Measurements from ENCODE around the gene TUBB1. TPM values are rescaled to one million over a fixed set of nuclear protein-coding genes. Genes with fewer than 3 reads are reported as not detected.

The TUBB1 gene
- total and polyA plus RNA-seq, 2 of the 13 experiments (the other 11 are each of a cell fraction or from before 2014, with no cell fraction given) = 0.11 to 57.6 TPM

DNA sequence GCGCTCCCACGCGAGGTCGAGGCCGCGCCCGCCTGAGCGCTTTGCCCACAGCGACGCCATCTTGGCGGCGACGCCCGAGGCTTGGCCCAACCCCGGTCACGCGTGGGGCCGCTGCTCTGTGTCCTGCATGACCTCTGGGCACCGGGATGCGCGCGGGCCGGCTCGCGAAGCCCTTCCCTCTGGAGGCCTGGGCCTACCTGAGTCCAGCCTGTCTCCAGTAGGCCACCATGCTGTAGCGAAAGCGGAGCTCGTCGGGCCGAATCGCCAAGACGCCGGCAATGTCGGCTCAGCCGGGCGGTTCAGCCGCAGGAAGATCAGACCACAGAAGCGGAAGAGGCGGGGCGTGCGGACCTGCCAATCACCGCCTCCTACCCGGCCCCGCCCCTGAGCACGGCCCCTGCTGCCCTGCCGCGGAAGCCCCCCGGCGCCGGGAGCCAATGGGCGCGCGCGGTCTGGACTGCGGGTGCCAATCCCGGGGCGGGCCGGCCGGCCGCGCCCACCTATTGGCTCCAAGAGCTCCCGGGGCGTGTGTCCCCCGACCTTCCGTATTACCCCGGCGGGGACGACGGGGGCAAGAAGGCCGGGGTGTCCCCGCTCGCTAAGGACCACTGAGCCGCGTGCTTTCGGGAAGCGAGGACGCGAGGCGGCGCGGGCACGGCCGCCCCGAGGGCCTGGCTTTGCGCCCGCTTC, 12.9 kb downstream of the TUBB1 start, which contains the start of gene ATP5F1E (continued):
- TF ChIP-seq HOXA7 (CRISPR knock-in tag; IDR thresholded peaks at IDR 0.05) (no peak), ZNF446 (CRISPR knock-in tag; IDR thresholded peaks at IDR 0.05) (peak; percentile 96), WIZ (CRISPR knock-in tag; IDR thresholded peaks at IDR 0.05) (peak; percentile 97), ZNF484 (CRISPR knock-in tag; IDR thresholded peaks at IDR 0.05; ENCODE audit: borderline replicate concordance, low read depth) (no peak), ZFP41 (CRISPR knock-in tag; IDR thresholded peaks at IDR 0.05; ENCODE audit: borderline replicate concordance) (peak; percentile 92; the same call in 1 of the 2 replicates), PHF5A (CRISPR knock-in tag; IDR thresholded peaks at IDR 0.05; ENCODE audit: low read depth, unreplicated experiment) (no peak), ZNF607 (CRISPR knock-in tag; IDR thresholded peaks at IDR 0.05; ENCODE audit: borderline replicate concordance) (peak; percentile 97), MAFK (conservative IDR thresholded peaks at IDR 0.05 in 1 of 2, IDR thresholded peaks at IDR 0.05 in 1 of 2; ENCODE audit: low read length in 2 of 2) (no peak), TBX3 (IDR thresholded peaks at IDR 0.05; ENCODE audit: borderline replicate concordance) (peak; percentile 72), KDM6A (CRISPR knock-in tag; IDR thresholded peaks at IDR 0.05; ENCODE audit: low read depth) (no peak), XBP1 (CRISPR knock-in tag; IDR thresholded peaks at IDR 0.05) (no peak), NKX3-1 (CRISPR knock-in tag; IDR thresholded peaks at IDR 0.05) (peak; percentile 57; the same call in 1 of the 2 replicates), FOSL2 (CRISPR knock-in tag; IDR thresholded peaks at IDR 0.05) (peak; percentile 37), TBP (CRISPR knock-in tag; IDR thresholded peaks at IDR 0.05) (peak; percentile 38; the same call in 1 of the 2 replicates), EEA1 (CRISPR knock-in tag; IDR thresholded peaks at IDR 0.05; ENCODE audit: borderline replicate concordance) (peak; percentile 94), U2AF2 (IDR thresholded peaks at IDR 0.05; ENCODE audit: low read depth, low read length) (peak; percentile 31; the same call in 1 of the 2 replicates)
- TF ChIP-seq, protein P1, sequence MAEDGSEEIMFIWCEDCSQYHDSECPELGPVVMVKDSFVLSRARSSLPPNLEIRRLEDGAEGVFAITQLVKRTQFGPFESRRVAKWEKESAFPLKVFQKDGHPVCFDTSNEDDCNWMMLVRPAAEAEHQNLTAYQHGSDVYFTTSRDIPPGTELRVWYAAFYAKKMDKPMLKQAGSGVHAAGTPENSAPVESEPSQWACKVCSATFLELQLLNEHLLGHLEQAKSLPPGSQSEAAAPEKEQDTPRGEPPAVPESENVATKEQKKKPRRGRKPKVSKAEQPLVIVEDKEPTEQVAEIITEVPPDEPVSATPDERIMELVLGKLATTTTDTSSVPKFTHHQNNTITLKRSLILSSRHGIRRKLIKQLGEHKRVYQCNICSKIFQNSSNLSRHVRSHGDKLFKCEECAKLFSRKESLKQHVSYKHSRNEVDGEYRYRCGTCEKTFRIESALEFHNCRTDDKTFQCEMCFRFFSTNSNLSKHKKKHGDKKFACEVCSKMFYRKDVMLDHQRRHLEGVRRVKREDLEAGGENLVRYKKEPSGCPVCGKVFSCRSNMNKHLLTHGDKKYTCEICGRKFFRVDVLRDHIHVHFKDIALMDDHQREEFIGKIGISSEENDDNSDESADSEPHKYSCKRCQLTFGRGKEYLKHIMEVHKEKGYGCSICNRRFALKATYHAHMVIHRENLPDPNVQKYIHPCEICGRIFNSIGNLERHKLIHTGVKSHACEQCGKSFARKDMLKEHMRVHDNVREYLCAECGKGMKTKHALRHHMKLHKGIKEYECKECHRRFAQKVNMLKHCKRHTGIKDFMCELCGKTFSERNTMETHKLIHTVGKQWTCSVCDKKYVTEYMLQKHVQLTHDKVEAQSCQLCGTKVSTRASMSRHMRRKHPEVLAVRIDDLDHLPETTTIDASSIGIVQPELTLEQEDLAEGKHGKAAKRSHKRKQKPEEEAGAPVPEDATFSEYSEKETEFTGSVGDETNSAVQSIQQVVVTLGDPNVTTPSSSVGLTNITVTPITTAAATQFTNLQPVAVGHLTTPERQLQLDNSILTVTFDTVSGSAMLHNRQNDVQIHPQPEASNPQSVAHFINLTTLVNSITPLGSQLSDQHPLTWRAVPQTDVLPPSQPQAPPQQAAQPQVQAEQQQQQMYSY (CRISPR knock-in tag; IDR thresholded peaks at IDR 0.05) = peak; percentile 15; the same call in 1 of the 2 replicates
- TF ChIP-seq, protein P2, sequence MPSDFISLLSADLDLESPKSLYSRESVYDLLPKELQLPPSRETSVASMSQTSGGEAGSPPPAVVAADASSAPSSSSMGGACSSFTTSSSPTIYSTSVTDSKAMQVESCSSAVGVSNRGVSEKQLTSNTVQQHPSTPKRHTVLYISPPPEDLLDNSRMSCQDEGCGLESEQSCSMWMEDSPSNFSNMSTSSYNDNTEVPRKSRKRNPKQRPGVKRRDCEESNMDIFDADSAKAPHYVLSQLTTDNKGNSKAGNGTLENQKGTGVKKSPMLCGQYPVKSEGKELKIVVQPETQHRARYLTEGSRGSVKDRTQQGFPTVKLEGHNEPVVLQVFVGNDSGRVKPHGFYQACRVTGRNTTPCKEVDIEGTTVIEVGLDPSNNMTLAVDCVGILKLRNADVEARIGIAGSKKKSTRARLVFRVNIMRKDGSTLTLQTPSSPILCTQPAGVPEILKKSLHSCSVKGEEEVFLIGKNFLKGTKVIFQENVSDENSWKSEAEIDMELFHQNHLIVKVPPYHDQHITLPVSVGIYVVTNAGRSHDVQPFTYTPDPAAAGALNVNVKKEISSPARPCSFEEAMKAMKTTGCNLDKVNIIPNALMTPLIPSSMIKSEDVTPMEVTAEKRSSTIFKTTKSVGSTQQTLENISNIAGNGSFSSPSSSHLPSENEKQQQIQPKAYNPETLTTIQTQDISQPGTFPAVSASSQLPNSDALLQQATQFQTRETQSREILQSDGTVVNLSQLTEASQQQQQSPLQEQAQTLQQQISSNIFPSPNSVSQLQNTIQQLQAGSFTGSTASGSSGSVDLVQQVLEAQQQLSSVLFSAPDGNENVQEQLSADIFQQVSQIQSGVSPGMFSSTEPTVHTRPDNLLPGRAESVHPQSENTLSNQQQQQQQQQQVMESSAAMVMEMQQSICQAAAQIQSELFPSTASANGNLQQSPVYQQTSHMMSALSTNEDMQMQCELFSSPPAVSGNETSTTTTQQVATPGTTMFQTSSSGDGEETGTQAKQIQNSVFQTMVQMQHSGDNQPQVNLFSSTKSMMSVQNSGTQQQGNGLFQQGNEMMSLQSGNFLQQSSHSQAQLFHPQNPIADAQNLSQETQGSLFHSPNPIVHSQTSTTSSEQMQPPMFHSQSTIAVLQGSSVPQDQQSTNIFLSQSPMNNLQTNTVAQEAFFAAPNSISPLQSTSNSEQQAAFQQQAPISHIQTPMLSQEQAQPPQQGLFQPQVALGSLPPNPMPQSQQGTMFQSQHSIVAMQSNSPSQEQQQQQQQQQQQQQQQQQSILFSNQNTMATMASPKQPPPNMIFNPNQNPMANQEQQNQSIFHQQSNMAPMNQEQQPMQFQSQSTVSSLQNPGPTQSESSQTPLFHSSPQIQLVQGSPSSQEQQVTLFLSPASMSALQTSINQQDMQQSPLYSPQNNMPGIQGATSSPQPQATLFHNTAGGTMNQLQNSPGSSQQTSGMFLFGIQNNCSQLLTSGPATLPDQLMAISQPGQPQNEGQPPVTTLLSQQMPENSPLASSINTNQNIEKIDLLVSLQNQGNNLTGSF (CRISPR knock-in tag; IDR thresholded peaks at IDR 0.05) = peak; percentile 74; the same call in 1 of the 2 replicates
- TF ChIP-seq, protein P3, sequence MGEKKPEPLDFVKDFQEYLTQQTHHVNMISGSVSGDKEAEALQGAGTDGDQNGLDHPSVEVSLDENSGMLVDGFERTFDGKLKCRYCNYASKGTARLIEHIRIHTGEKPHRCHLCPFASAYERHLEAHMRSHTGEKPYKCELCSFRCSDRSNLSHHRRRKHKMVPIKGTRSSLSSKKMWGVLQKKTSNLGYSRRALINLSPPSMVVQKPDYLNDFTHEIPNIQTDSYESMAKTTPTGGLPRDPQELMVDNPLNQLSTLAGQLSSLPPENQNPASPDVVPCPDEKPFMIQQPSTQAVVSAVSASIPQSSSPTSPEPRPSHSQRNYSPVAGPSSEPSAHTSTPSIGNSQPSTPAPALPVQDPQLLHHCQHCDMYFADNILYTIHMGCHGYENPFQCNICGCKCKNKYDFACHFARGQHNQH (CRISPR knock-in tag; IDR thresholded peaks at IDR 0.05) = peak; percentile 93
